Skeletal muscle satellite cell (primary cell): ENCODE data around the gene RCBTB1.

Experiments
- H3K27me3 ChIP-seq: 2 replicates; pipeline ENCODE4 v1.7.0; 2013; ENCODE audit warnings: low read length; ENCODE audit not compliant: control insufficient read depth, insufficient read depth
- H3K36me3 ChIP-seq: 2 replicates; pipeline ENCODE4 v1.7.0; 2013; ENCODE audit warnings: mild to moderate bottlenecking, control low read depth, low read length; ENCODE audit not compliant: insufficient read depth
- H3K4me1 ChIP-seq: 2 replicates; pipeline ENCODE4 v1.7.0; 2013; ENCODE audit warnings: low read length; ENCODE audit not compliant: control insufficient read depth, insufficient read depth
- H3K4me2 ChIP-seq: 2 replicates; pipeline ENCODE4 v1.7.0; 2013; ENCODE audit warnings: mild to moderate bottlenecking, low read length
- H3K4me3 ChIP-seq: 2 replicates; pipeline ENCODE4 v1.7.0; 2013; ENCODE audit warnings: low read length
- H3K9ac ChIP-seq: 2 replicates; pipeline ENCODE4 v1.7.0; 2013; ENCODE audit warnings: mild to moderate bottlenecking, low read depth, low read length, moderate library complexity
- H3K9me3 ChIP-seq: replicated peaks from 2 replicates; pipeline ENCODE4 v1.7.0; 2013; ENCODE audit warnings: mild to moderate bottlenecking, control low read depth, low read length

The RCBTB1 gene

DNA sequence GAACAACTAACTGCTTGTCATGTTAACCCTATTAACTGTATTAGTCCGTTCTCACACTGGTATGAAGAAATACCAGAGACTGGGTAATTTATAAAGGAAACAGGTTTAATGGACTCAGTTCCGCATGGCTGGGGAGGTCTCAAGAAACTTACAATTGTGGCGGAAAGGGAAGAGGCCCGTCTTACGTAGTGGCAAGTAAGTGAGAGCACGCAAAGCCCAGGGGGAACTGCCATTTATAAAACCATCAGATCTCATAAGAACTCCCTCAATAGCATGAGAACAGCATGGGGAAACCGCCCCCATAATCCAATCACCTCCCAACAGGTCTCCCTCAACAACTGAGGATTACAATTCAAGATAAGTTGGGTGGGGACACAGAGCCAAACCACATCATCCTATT is 54.9 kb downstream of the RCBTB1 start:
- no peaks in the 10 kb centered on the region for H3K4me1 ChIP-seq
- H3K9me3 ChIP-seq = no peaks in the 10 kb centered on the region
- H3K36me3 ChIP-seq = peaks cover 29% of the 10 kb centered on the region
- H3K27me3 ChIP-seq = no peaks in the 10 kb centered on the region
- no peak overlapping the region for H3K4me3 ChIP-seq
- no peak overlapping the region for H3K9ac ChIP-seq
- no peak overlapping the region for H3K4me2 ChIP-seq

- H3K9me3 ChIP-seq = no peaks in the 10 kb centered on the region
- no peak overlapping the region for H3K4me2 ChIP-seq
- no peaks in the 10 kb centered on the region for H3K4me1 ChIP-seq
- H3K36me3 ChIP-seq = peaks cover 25% of the 10 kb centered on the region
- H3K9ac ChIP-seq = no peak overlapping the region
- H3K27me3 ChIP-seq = no peaks in the 10 kb centered on the region
- H3K4me3 ChIP-seq = no peak overlapping the region
Measured at GRCh38 chr13:49528161-49528560, 57.2 kb downstream of the RCBTB1 start.

GRCh38 chr13:49527123-49527522 is 58.2 kb downstream of the RCBTB1 start:
- Histone ChIP-seq H3K27me3 (no peaks in the 10 kb centered on the region), H3K9ac (no peak overlapping the region), H3K36me3 (peaks cover 20% of the 10 kb centered on the region), H3K4me3 (no peak overlapping the region), H3K4me2 (no peak overlapping the region), H3K4me1 (no peaks in the 10 kb centered on the region), H3K9me3 (no peaks in the 10 kb centered on the region)

DNA sequence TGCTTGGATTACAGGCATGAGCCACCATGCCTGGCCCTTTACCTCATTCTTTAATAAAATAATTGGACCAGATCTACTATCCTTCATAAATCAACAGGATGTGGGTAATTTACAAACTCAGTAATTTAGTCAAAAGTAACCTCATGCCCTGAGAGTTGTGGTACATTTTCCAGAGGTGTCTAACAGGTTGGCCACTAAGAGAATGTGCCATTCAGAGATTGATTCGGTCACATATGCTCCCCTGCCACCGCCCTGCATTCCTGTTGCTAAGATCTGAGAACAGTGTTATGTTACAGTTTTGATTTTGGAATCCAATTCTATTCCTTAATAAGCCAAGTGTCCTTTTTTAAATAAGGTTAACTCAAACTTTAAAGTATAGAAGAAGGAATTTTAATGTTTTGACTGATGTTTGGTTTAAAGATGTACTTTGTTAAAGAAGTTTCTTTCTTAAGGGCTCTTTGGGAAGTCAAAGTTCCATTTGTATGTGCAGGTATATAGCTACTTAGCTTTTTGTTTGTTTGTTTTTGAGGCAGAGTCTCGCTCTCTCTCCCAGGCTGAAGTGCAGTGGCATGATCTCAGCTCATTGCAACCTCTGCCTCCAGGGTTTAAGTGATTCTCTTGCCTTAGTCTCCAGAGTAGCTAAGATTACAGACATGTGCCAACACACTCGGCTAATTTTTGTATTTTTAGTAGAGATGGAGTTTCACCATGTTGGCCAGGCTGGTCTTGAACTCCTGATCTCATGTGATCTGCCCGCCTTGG is 60.4 kb downstream of the RCBTB1 start:
- Histone ChIP-seq H3K36me3 (peaks cover 33% of the 10 kb centered on the region), H3K4me2 (no peak overlapping the region), H3K27me3 (no peaks in the 10 kb centered on the region), H3K4me3 (no peak overlapping the region), H3K9ac (no peak overlapping the region), H3K4me1 (no peaks in the 10 kb centered on the region), H3K9me3 (no peaks in the 10 kb centered on the region)

GRCh38 chr13:49521224-49521623 is 64.1 kb downstream of the RCBTB1 start:
- Histone ChIP-seq H3K4me1 (no peaks in the 10 kb centered on the region), H3K4me2 (no peak overlapping the region), H3K36me3 (peaks cover 19% of the 10 kb centered on the region), H3K4me3 (no peak overlapping the region), H3K9ac (no peak overlapping the region), H3K9me3 (no peaks in the 10 kb centered on the region), H3K27me3 (no peaks in the 10 kb centered on the region)

GRCh38 chr13:49517461-49517860 is 67.9 kb downstream of the RCBTB1 start:
- Histone ChIP-seq H3K4me3 (no peak overlapping the region), H3K36me3 (peaks cover 27% of the 10 kb centered on the region)

GRCh38 chr13:49516467-49516866 is 68.9 kb downstream of the RCBTB1 start:
- H3K27me3 ChIP-seq = no peaks in the 10 kb centered on the region
- no peaks in the 10 kb centered on the region for H3K4me1 ChIP-seq
- H3K9me3 ChIP-seq = no peaks in the 10 kb centered on the region
- no peak overlapping the region for H3K9ac ChIP-seq
- no peak overlapping the region for H3K4me3 ChIP-seq
- H3K36me3 ChIP-seq = peaks cover 26% of the 10 kb centered on the region
- H3K4me2 ChIP-seq = no peak overlapping the region

More at GRCh38 chr13:49517461-49517860, 67.9 kb downstream of the RCBTB1 start:
- Histone ChIP-seq H3K9ac (no peak overlapping the region), H3K4me2 (no peak overlapping the region), H3K27me3 (no peaks in the 10 kb centered on the region), H3K4me1 (no peaks in the 10 kb centered on the region), H3K9me3 (no peaks in the 10 kb centered on the region)

GRCh38 chr13:49512578-49512977 is 72.8 kb downstream of the RCBTB1 start:
- Histone ChIP-seq H3K36me3 (peaks cover 17% of the 10 kb centered on the region), H3K4me1 (no peaks in the 10 kb centered on the region), H3K9me3 (no peaks in the 10 kb centered on the region), H3K9ac (no peak overlapping the region), H3K27me3 (no peaks in the 10 kb centered on the region), H3K4me2 (no peak overlapping the region), H3K4me3 (no peak overlapping the region)

DNA sequence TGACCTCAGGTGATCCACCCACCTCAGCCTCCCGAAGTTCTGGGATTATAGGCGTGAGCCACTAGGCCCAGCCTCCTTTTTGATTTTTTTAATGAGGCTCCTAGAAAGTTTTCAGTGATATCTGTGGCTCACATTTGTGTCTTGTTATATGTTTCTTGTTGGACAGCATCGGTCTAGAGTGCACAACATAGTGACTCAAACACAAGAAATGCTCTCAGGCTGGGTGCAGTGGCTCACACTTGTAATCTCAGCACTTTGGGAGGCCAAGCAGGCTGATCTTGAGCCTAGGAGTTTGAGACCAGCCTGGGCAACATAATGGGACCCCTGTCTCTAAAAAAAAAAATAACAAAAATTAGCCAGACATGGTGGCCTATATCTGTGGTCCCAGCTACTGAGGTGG is 81.4 kb downstream of the RCBTB1 start:
- no peak overlapping the region for H3K4me3 ChIP-seq
- H3K27me3 ChIP-seq = no peaks in the 10 kb centered on the region
- H3K36me3 ChIP-seq = peaks cover 3% of the 10 kb centered on the region
- H3K4me1 ChIP-seq = peaks cover 17% of the 10 kb centered on the region
- no peak overlapping the region for H3K9ac ChIP-seq
- no peak overlapping the region for H3K4me2 ChIP-seq
- no peaks in the 10 kb centered on the region for H3K9me3 ChIP-seq

DNA sequence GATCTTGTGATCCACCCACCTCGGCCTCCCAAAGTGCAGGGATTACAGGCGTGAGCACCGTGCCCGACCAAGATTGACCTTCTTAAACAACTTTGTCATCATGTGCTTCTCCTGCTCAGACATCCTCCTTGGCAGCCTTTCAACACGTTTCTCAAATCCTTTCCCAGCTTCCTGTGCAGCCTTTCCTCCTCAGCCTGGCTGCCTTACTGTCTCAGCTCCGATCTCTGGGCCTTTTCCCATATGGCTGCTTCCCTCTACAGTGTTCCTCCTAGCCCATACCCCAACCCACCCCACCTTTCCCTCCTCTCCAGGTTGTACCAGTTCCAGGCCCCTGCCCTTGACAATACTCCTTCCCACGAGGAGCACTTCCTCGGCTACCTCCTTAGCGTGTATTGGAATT is 82.4 kb downstream of the RCBTB1 start:
- Histone ChIP-seq H3K36me3 (peaks cover 3% of the 10 kb centered on the region), H3K4me1 (peaks cover 17% of the 10 kb centered on the region), H3K27me3 (no peaks in the 10 kb centered on the region), H3K4me2 (no peak overlapping the region), H3K4me3 (no peak overlapping the region), H3K9ac (no peak overlapping the region), H3K9me3 (no peaks in the 10 kb centered on the region)

DNA sequence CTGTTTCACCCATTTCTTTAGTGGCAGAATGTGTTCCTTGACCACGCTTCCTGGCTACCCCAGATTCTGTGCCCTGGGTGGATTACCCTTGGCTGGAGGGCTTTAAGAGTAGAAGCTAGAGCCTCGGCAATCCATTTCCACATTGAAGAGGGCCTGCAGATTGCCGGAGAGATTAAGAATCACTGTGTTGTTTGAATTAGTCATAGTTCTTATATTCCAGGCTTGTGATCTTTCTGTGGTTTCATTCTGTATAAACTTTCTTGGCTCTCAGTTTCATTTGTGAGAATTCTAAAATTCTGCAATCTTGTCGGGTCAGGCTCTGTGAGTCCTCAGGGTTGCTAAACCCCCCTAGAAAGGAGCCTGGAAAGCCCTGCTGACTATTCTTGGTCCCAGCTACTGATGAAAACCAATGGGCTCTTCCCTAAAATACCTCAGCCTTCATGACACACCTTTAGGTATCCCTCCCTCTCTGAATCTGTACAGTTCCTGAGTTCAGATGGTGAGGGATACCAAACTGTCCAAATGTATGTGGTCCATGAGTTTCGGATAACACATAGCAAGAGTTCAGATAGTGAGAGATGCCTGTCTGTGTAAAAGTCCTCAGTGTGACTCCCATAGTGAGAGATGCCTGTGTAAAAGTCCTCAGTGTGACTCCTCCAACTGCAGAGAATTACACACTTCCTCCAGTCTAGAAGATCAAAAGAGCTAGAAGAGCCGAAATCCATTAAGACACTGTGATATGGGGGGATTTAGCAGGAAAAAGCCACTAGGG is 85.3 kb downstream of the RCBTB1 start:
- Histone ChIP-seq H3K9me3 (no peaks in the 10 kb centered on the region), H3K4me1 (peaks cover 22% of the 10 kb centered on the region), H3K9ac (peak overlapping the region; percentile 22), H3K27me3 (no peaks in the 10 kb centered on the region), H3K4me3 (peak overlapping the region; percentile 8), H3K36me3 (no peaks in the 10 kb centered on the region), H3K4me2 (peak overlapping the region; percentile 70)
